WTC11 (cell line): ENCODE measurements around the gene CYP27A1. TPM values are rescaled to one million over a fixed set of nuclear protein-coding genes. Genes with fewer than 3 reads are reported as not detected.

Experiments used
- ATAC-seq: fragments of 200-7000 bp; cut with Tn5 transposase; 2 replicates; pipeline ENCODE4 v1.10.0; 2021; ENCODE audit warnings: mild to moderate bottlenecking, moderate library complexity
- CTCF ChIA-PET: fragments of 300-600 bp; sonication (Branson Sonifier 250); formaldehyde crosslinking; loops from one replicate; lab custom pipeline; 2021; ENCODE audit warnings: antibody characterized with exemption; lab: Charles Lee
- POLR2A ChIA-PET: fragments of 350-600 bp; sonication (Branson Sonifier 250); formaldehyde crosslinking; loops from one replicate; lab custom pipeline; 2021; ENCODE audit warnings: antibody characterized with exemption; lab: Charles Lee
- DNase-seq: peaks from one replicate; pipeline ENCODE4 v3.0.0; 2021; ENCODE audit warnings: low spot score
- H3K27ac Mint-ChIP-seq: 2 replicates; pipeline ENCODE4 v1.8.0; 2021; ENCODE audit warnings: mixed read lengths
- H3K27me3 Mint-ChIP-seq: 2 replicates; pipeline ENCODE4 v1.8.0; 2021; ENCODE audit warnings: low read depth, mild to moderate bottlenecking, moderate library complexity, mixed read lengths
- H3K36me3 Mint-ChIP-seq: 2 replicates; pipeline ENCODE4 v1.8.0; 2021; ENCODE audit warnings: mixed read lengths
- H3K4me1 Mint-ChIP-seq: 2 replicates; pipeline ENCODE4 v1.8.0; 2022; ENCODE audit warnings: mixed read lengths
- H3K4me3 Mint-ChIP-seq: 2 replicates; pipeline ENCODE4 v1.8.0; 2021; ENCODE audit warnings: mild to moderate bottlenecking, moderate library complexity, mixed read lengths
- H3K9me3 Mint-ChIP-seq: 2 replicates; pipeline ENCODE4 v1.8.0; 2021; ENCODE audit warnings: mixed read lengths
- ATF3 ChIP-seq: sonication (generic); formaldehyde crosslinking; conservative IDR thresholded peaks from 2 replicates; pipeline ENCODE4 v1.8.1; 2022; ENCODE audit warnings: mild to moderate bottlenecking, missing genetic modification reagents
- CBFB ChIP-seq: sonication (generic); formaldehyde crosslinking; IDR thresholded peaks from 2 replicates; pipeline ENCODE4 v1.8.1; 2022; ENCODE audit warnings: mild to moderate bottlenecking, low read depth, missing genetic modification reagents
- CTCF ChIP-seq: fragments of 200-600 bp; IDR thresholded peaks from 2 replicates; pipeline ENCODE4 v1.8.0; 2022; ENCODE audit warnings: antibody characterized with exemption
- FOXJ3 ChIP-seq: sonication (generic); formaldehyde crosslinking; IDR thresholded peaks from 2 replicates; pipeline ENCODE4 v1.9.0; 2021; ENCODE audit warnings: missing genetic modification reagents, mild to moderate bottlenecking, borderline replicate concordance
- GRHL2 ChIP-seq: fragments of 250-450 bp; sonication (Bioruptor Pico); IDR thresholded peaks from 2 replicates; pipeline ENCODE4 v1.8.0; 2022; ENCODE audit warnings: mild to moderate bottlenecking, moderate library complexity; ENCODE audit not compliant: insufficient replicate concordance, severe bottlenecking
- IRF1 ChIP-seq: sonication (generic); formaldehyde crosslinking; IDR thresholded peaks from 2 replicates; pipeline ENCODE4 v1.8.0; 2023; ENCODE audit warnings: missing genetic modification reagents
- JUN ChIP-seq: sonication (generic); formaldehyde crosslinking; IDR thresholded peaks from 2 replicates; pipeline ENCODE4 v1.8.0; 2023; ENCODE audit warnings: mild to moderate bottlenecking, missing genetic modification reagents
- MYBL2 ChIP-seq: sonication (generic); formaldehyde crosslinking; IDR thresholded peaks from 2 replicates; pipeline ENCODE4 v1.8.1; 2023; ENCODE audit warnings: mild to moderate bottlenecking, moderate library complexity, missing genetic modification reagents
- PRRX2 ChIP-seq: fragments of 250-450 bp; sonication (Bioruptor Pico); IDR thresholded peaks from 2 replicates; pipeline ENCODE4 v1.8.0; 2021; ENCODE audit warnings: mild to moderate bottlenecking
- SMAD3 ChIP-seq: sonication (generic); formaldehyde crosslinking; IDR thresholded peaks from 2 replicates; pipeline ENCODE4 v1.8.0; 2022; ENCODE audit warnings: missing genetic modification reagents, mild to moderate bottlenecking, borderline replicate concordance
- STAT6 ChIP-seq: sonication (generic); formaldehyde crosslinking; conservative IDR thresholded peaks from 2 replicates; pipeline ENCODE4 v1.8.1; 2023; ENCODE audit warnings: mild to moderate bottlenecking, low read depth, missing genetic modification reagents, moderate library complexity
- TEAD1 ChIP-seq: sonication (generic); formaldehyde crosslinking; IDR thresholded peaks from 2 replicates; pipeline ENCODE4 v1.8.0; 2022; ENCODE audit warnings: mild to moderate bottlenecking, missing genetic modification reagents
- ZBTB43 ChIP-seq: sonication (generic); formaldehyde crosslinking; IDR thresholded peaks from 2 replicates; pipeline ENCODE4 v1.8.1; 2023; ENCODE audit warnings: mild to moderate bottlenecking, missing genetic modification reagents
- ZNF138 ChIP-seq: sonication (generic); formaldehyde crosslinking; conservative IDR thresholded peaks from 2 replicates; pipeline ENCODE4 v1.8.1; 2022; ENCODE audit warnings: mild to moderate bottlenecking, moderate library complexity, missing genetic modification reagents
- ZNF219 ChIP-seq: sonication (generic); formaldehyde crosslinking; IDR thresholded peaks from 2 replicates; pipeline ENCODE4 v1.8.0; 2023; ENCODE audit warnings: missing genetic modification reagents, mild to moderate bottlenecking, borderline replicate concordance
- ZNF263 ChIP-seq: sonication (generic); formaldehyde crosslinking; IDR thresholded peaks from 2 replicates; pipeline ENCODE4 v1.8.1; 2022; ENCODE audit warnings: low read depth, mild to moderate bottlenecking, moderate library complexity, missing genetic modification reagents
- ZNF416 ChIP-seq: fragments of 250-450 bp; sonication (Bioruptor Pico); IDR thresholded peaks from 2 replicates; pipeline ENCODE4 v1.9.0; 2021; ENCODE audit warnings: mild to moderate bottlenecking, inconsistent platforms
- total RNA-seq: library from RNA; stranded (reverse); gene quantifications from 3 replicates; pipeline ENCODE4 v1.2.3, GENCODE V29; 2021
- TF ChIP-seq, protein P1 (sequence below): sonication (generic); formaldehyde crosslinking; IDR thresholded peaks from 2 replicates; pipeline ENCODE4 v1.8.1; 2022; ENCODE audit warnings: low read depth, missing genetic modification reagents, borderline replicate concordance
- TF ChIP-seq, protein P2 (sequence below): fragments of 250-450 bp; sonication (Bioruptor Pico); conservative IDR thresholded peaks from 2 replicates; pipeline ENCODE4 v1.9.0; 2021; ENCODE audit warnings: mild to moderate bottlenecking
- TF ChIP-seq, protein P3 (sequence below): sonication (generic); formaldehyde crosslinking; IDR thresholded peaks from 2 replicates; pipeline ENCODE4 v1.8.0; 2022; ENCODE audit warnings: mild to moderate bottlenecking, missing genetic modification reagents

Gene CYP27A1
- total RNA-seq, 1 experiment from 2014 or later, result 5.6 TPM

GRCh38 chr2:218786133-218786532 is 4.2 kb downstream of the CYP27A1 start (continued):
- TF ChIP-seq STAT6 (CRISPR knock-in tag), result no peak
- TF ChIP-seq PRRX2 (CRISPR knock-in tag), result no peak
- no peak for TF ChIP-seq ATF3 (CRISPR knock-in tag)
- TF ChIP-seq JUN (CRISPR knock-in tag), result no peak
- no peak for TF ChIP-seq ZNF138 (CRISPR knock-in tag)
- TF ChIP-seq IRF1 (CRISPR knock-in tag), result no peak
- no peak for TF ChIP-seq CBFB (CRISPR knock-in tag)
- TF ChIP-seq ZBTB43, result no peak

DNA sequence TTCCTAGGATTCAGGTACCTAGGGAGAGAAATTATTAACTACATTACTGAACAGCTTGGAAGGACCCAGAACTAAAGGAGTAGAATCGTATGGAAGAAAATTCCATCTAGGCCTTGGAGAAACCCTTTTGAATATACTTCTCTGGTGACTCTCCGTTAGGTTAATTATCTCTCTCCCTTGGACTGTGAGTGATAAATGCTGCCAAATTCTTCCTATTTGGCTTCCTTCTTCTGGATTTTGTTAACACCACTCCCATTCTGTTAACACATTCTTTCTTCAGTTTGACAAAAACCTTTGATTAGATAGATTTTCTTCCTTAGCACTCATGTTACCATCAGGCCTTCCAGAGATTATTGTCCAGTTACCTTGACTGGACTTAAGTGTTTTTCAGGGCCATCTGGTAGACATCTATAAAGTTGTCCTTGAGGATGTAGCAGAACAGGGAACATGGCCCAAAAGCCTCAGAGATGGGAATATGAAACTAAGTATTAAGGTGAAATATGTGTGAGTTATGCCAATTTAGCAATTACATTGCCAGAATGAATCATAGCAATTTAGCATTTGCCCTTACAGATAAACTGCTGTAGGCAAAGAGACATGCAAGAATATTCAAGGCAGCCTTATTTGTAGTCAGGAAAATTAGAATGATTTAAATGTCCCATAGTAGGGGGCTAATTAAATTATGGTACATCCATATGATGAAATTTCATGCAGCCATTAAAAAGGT is 6.7 kb downstream of the CYP27A1 start:
- H3K4me3 Mint-ChIP-seq, result no peak overlapping the region
- no peaks in the 10 kb centered on the region for H3K9me3 Mint-ChIP-seq
- CTCF ChIA-PET, result no interaction called here
- POLR2A ChIA-PET, result no interaction called here
- DNase-seq (no peak), ATAC-seq (no peak)
- H3K27ac Mint-ChIP-seq, result no peak overlapping the region
- no peaks in the 10 kb centered on the region for H3K4me1 Mint-ChIP-seq
- no peaks in the 10 kb centered on the region for H3K36me3 Mint-ChIP-seq
- peaks cover 15% of the 10 kb centered on the region for H3K27me3 Mint-ChIP-seq
- TF ChIP-seq MYBL2 (CRISPR knock-in tag) (no peak), ZNF219 (no peak), TEAD1 (CRISPR knock-in tag) (no peak), SMAD3 (CRISPR knock-in tag) (no peak), CTCF (no peak), FOXJ3 (CRISPR knock-in tag) (no peak), JUN (CRISPR knock-in tag) (no peak), ZNF263 (CRISPR knock-in tag) (no peak), GRHL2 (CRISPR knock-in tag) (no peak), ZNF416 (CRISPR knock-in tag) (no peak), STAT6 (CRISPR knock-in tag) (no peak)
- TF ChIP-seq, protein P1, sequence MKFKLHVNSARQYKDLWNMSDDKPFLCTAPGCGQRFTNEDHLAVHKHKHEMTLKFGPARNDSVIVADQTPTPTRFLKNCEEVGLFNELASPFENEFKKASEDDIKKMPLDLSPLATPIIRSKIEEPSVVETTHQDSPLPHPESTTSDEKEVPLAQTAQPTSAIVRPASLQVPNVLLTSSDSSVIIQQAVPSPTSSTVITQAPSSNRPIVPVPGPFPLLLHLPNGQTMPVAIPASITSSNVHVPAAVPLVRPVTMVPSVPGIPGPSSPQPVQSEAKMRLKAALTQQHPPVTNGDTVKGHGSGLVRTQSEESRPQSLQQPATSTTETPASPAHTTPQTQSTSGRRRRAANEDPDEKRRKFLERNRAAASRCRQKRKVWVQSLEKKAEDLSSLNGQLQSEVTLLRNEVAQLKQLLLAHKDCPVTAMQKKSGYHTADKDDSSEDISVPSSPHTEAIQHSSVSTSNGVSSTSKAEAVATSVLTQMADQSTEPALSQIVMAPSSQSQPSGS (CRISPR knock-in tag), result no peak
- TF ChIP-seq, protein P2, sequence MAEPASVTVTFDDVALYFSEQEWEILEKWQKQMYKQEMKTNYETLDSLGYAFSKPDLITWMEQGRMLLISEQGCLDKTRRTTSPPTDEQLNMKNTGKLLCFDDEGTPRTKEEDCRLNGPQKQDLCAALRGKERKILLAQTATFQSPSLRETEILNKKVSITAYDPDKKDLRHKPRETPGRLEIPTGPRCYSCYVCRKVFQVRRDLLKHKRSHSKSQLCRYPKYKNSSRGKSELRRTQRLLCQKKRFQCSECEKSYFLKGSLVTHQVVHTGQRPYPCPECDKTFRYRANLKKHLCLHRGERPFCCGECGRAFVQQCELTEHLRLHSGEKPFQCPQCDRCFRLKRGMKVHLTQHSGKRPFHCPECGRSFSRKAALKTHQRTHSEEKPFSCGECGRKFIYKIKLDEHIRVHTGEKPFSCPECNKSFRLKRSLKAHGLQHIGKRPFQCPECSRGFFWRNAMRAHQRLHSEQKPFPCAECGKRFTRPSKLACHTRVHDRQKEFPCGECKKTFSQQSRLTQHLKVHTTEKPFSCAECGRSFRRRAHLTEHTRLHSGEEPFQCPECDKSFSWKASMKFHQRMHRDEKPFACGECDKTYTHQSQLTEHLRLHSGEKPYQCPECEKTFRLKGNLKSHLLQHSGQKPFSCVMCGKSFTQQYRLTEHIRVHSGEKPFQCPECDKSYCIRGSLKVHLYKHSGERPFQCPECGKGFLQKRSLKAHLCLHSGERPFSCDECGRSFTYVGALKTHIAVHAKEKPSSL (CRISPR knock-in tag), result no peak
- TF ChIP-seq, protein P3, sequence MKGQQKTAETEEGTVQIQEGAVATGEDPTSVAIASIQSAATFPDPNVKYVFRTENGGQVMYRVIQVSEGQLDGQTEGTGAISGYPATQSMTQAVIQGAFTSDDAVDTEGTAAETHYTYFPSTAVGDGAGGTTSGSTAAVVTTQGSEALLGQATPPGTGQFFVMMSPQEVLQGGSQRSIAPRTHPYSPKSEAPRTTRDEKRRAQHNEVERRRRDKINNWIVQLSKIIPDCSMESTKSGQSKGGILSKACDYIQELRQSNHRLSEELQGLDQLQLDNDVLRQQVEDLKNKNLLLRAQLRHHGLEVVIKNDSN (CRISPR knock-in tag), result no peak
